M059J (cell line): Measurements from ENCODE around the gene PCDHGB5. TPM values are rescaled to one million over a fixed set of nuclear protein-coding genes. Genes with fewer than 3 reads are reported as not detected.

Experiments used
- DNase-seq: peaks from one replicate; pipeline ENCODE4 v3.0.0-alpha.2; 2012; ENCODE audit warnings: low read depth
- total RNA-seq: library from RNA; depleted of rRNA; stranded (reverse); fragments of >200 nt; shearing (Covaris generic); gene quantifications from 2 replicates; pipeline ENCODE4 v1.2.3, GENCODE V29; 2014; rRNA removed

PCDHGB5 gene
- total RNA-seq, 1 experiment from 2014 or later: not detected

- DNase-seq: peak; percentile 7
Observed at GRCh38 chr5:141439411-141440141, 41.8 kb downstream of the PCDHGB5 start.

GRCh38 chr5:141440341-141440740 is 42.6 kb downstream of the PCDHGB5 start:
- no peak for DNase-seq

- no peak for DNase-seq
Observed at GRCh38 chr5:141441571-141442170, 43.9 kb downstream of the PCDHGB5 start.

Other genes starting within 250 kb of the PCDHGB5 start
- gene PCDHB6, start 247.9 kb upstream of the PCDHGB5 start, total RNA-seq: 0.49 and 0.62 TPM in 2 replicates
- gene PCDHB7, start 225.3 kb upstream of the PCDHGB5 start, total RNA-seq: 1.7 and 2.1 TPM in 2 replicates
- gene PCDHB8, start 220.2 kb upstream of the PCDHGB5 start, total RNA-seq: 0.98 and 3.8 TPM in 2 replicates
- gene PCDHB16, start 215.6 kb upstream of the PCDHGB5 start, total RNA-seq: 3.0 and 8.6 TPM in 2 replicates
- 1.6 and 9.3 TPM in 2 replicates for gene PCDHB9, start 210.8 kb upstream of the PCDHGB5 start, total RNA-seq
- gene PCDHB10, start 205.6 kb upstream of the PCDHGB5 start, total RNA-seq: 0.49 and 1.3 TPM in 2 replicates
- 0.25 and 0.49 TPM in 2 replicates for gene PCDHB11, start 198.3 kb upstream of the PCDHGB5 start, total RNA-seq
- gene PCDHB12, start 189.2 kb upstream of the PCDHGB5 start, total RNA-seq: 1.7 and 2.6 TPM in 2 replicates
- 0.39 and 0.42 TPM in 2 replicates for gene PCDHB13, start 184.0 kb upstream of the PCDHGB5 start, total RNA-seq
- gene PCDHB14, start 174.6 kb upstream of the PCDHGB5 start, total RNA-seq: 0.44 and 1.9 TPM in 2 replicates
- 0.17 TPM in 1 of 2 replicates, not detected in the other for gene PCDHB15, start 152.6 kb upstream of the PCDHGB5 start, total RNA-seq
- 0.05 TPM in 1 of 2 replicates, not detected in the other for gene SLC25A2, start 93.9 kb upstream of the PCDHGB5 start, total RNA-seq
- 52.8 and 84.2 TPM in 2 replicates for gene TAF7, start 77.2 kb upstream of the PCDHGB5 start, total RNA-seq
- 0.71 and 0.89 TPM in 2 replicates for gene PCDHGA1, start 67.4 kb upstream of the PCDHGB5 start, total RNA-seq
- gene PCDHGA2, start 59.2 kb upstream of the PCDHGB5 start, total RNA-seq: 0.22 and 0.32 TPM in 2 replicates
- gene PCDHGA3, start 54.1 kb upstream of the PCDHGB5 start, total RNA-seq: 0.49 TPM in 1 of 2 replicates, not detected in the other
- 3.3 and 4.9 TPM in 2 replicates for gene PCDHGB1, start 47.8 kb upstream of the PCDHGB5 start, total RNA-seq
- 0.17 and 0.91 TPM in 2 replicates for gene PCDHGA4, start 42.9 kb upstream of the PCDHGB5 start, total RNA-seq
- 0.25 and 0.57 TPM in 2 replicates for gene PCDHGB2, start 38.0 kb upstream of the PCDHGB5 start, total RNA-seq
- gene PCDHGA5, start 33.8 kb upstream of the PCDHGB5 start, total RNA-seq: 0.02 and 0.10 TPM in 2 replicates
- gene PCDHGB3, start 27.7 kb upstream of the PCDHGB5 start, total RNA-seq: 0.49 and 0.54 TPM in 2 replicates
- 0.07 and 1.1 TPM in 2 replicates for gene PCDHGA6, start 24.1 kb upstream of the PCDHGB5 start, total RNA-seq
- 0.17 TPM in 1 of 2 replicates, not detected in the other for gene PCDHGA7, start 15.2 kb upstream of the PCDHGB5 start, total RNA-seq
- gene PCDHGB4, start 10.2 kb upstream of the PCDHGB5 start, total RNA-seq: not detected in 2 replicates
- 0.07 TPM in 1 of 2 replicates, not detected in the other for gene PCDHGA8, start 5.3 kb upstream of the PCDHGB5 start, total RNA-seq
- 0.02 and 0.17 TPM in 2 replicates for gene PCDHGA9, start 4.8 kb downstream of the PCDHGB5 start, total RNA-seq
- 0.02 TPM in 1 of 2 replicates, not detected in the other for gene PCDHGB6, start 10.1 kb downstream of the PCDHGB5 start, total RNA-seq
- gene PCDHGA10, start 15.0 kb downstream of the PCDHGB5 start, total RNA-seq: 0.71 and 0.89 TPM in 2 replicates
- 7.1 and 7.7 TPM in 2 replicates for gene PCDHGB7, start 19.7 kb downstream of the PCDHGB5 start, total RNA-seq
- gene PCDHGA11, start 23.1 kb downstream of the PCDHGB5 start, total RNA-seq: 0.05 TPM in 1 of 2 replicates, not detected in the other
- gene PCDHGA12, start 32.6 kb downstream of the PCDHGB5 start, total RNA-seq: 0.39 TPM in 1 of 2 replicates, not detected in the other
- gene PCDHGC3, start 78.0 kb downstream of the PCDHGB5 start, total RNA-seq: 41.3 and 88.4 TPM in 2 replicates
- gene PCDHGC4, start 87.1 kb downstream of the PCDHGB5 start, total RNA-seq: 0.25 and 0.69 TPM in 2 replicates
- 2.0 and 2.2 TPM in 2 replicates for gene PCDHGC5, start 91.1 kb downstream of the PCDHGB5 start, total RNA-seq
- gene DIAPH1, start 221.1 kb downstream of the PCDHGB5 start, total RNA-seq: 32.8 and 77.0 TPM in 2 replicates
- gene HDAC3, start 238.9 kb downstream of the PCDHGB5 start, total RNA-seq: 78.2 and 88.4 TPM in 2 replicates
- gene RELL2, start 239.1 kb downstream of the PCDHGB5 start, total RNA-seq: 8.3 and 9.0 TPM in 2 replicates